Activated CD8-positive, alpha-beta memory T cell treated with anti-CD3 and anti-CD28 coated beads, Interleukin-2, amount 50 U/mL, for 1 hour (primary cell): ENCODE results near the gene CKS2.

Experiments
- DNase-seq: peaks from one replicate; pipeline ENCODE4 v3.0.0-alpha.2; 2020; ENCODE audit errors: extremely low read depth

The CKS2 gene

DNA sequence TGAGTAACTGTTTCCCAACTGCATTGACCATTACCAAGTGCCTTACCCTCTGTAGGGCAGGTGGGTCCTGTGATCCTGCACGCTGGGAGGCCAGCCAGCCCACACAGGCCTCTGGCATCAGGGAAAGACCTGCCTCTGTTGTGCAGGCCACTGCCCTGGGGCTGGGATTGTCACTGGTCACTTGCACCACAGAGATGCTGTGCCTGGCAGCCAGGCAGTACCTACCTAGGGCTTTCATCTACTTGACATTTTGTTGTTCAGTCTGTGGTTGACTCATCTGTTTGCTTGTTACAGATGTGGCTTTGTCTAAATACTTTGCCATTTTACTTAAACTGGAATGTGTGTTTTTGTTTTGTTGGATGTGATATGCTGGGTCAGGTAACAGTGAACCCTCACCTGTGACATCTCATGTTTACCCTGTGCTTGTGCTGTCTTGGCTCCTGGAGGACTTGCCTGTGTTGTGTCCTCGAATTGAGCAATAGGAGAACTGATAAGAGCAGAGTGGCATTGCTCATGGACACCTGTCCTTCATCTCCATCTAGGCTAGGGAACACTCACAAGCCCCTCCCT lies 40.1 kb downstream of the CKS2 start:
- no peak for DNase-seq

DNA sequence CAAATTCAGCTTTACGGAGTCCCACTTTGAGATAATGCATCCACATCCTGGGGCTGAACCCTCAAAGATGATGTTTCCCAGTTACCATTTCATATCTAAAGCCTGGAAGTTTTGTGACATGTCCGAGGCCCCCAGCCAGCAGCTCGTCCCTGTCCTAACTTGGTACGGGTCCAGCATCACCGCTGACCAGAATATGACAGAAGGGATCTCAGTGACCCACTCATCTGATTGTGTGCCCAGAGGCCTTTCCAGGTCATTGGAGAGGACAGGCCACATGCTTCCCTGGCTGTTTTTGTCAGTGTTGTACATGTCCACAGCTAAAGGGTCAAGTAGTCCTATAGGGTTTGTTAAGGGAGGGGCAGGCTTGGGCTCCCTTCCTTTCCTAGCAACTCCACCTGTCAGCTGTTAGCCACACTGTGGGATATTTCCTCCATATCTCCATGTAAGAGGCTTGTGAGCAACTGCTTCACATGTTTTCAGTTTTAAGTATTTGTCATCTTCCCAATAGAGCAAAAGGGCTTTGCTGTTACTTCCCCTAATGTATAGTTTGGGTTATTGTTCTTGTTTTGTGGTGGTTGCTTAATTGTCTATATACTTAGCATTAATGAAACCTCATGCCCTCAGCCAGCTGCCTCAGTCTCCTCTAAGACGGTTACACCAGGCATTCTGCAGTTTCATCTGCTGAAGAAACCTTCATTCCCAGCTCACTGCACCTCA lies 40.7 kb downstream of the CKS2 start:
- DNase-seq = no peak

DNA sequence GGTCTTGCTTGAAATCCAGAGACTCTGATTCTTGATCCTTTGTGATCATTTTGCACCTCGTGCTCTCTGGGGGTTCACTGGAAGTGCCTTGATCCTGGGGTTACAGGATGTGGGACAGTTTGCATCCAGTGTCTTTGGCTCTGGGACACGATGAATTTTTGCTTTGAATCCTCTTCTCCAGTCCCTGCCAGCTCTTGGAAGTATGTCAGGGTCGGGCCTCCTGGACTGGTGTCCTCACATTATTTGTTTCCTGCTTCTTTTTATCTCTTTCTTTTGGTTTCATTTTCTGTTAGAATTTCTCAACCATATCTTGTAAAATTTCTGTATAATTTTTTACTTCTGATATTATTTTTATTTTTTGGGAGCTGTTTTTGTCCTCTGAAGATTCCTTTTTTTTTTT lies 41.5 kb downstream of the CKS2 start:
- DNase-seq = no peak

DNA sequence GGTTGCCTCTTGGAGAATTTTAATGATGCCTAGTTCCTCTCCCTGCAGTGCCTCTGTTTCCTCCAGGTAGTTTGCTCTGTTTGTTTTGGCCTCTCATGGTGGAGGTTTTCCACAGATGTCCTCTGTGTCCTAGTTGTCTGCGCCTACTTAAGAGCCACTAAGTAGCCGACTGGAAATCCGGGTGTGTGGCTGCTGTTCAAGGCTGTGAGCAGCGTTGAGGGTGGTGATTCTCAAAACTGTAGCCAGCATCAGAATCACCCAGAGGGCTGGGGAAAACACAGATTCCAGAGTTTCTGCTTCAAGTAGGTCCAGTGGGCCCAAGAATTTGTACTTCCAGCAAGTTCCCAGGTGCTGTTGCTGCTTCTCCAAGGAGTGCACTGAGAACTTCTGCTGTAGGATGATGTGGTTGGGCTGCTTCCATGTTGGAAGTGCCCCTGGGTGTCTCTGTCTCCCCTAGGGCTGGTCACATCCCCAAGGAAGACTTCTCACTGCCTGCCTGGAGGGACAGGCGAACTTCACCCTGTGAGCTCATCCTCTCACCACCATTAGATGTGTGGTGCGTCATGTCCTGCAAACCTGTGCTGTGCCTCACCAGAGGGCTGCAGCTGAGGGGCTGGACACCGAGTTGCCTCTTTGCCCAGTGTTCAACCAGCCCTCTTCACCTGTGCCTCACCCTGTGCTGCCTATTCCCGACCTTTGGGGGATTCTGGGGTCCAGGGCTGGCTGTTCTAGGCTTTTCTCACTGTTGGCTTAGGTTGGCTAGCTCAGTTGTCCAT lies 42.1 kb downstream of the CKS2 start:
- DNase-seq = no peak

DNA sequence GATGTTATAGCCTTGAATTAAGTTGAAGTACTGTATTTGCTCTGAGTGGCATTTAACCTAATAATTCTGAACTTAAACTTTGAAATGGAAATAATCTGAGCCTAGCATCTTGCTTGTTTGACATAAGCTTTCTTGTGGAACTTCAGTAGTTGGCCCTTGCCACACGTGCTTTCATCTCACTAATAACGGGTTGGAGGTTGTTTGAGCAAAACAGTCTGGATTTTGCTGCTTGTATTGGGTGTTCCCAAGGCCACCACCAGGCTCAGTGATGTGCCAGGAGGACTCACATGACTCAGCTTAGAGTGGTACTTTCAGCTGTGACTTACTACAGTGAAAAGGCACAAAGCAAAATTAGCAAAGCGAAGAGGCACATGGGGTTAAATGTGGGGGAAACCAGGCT lies 43.0 kb downstream of the CKS2 start:
- DNase-seq = no peak

DNA sequence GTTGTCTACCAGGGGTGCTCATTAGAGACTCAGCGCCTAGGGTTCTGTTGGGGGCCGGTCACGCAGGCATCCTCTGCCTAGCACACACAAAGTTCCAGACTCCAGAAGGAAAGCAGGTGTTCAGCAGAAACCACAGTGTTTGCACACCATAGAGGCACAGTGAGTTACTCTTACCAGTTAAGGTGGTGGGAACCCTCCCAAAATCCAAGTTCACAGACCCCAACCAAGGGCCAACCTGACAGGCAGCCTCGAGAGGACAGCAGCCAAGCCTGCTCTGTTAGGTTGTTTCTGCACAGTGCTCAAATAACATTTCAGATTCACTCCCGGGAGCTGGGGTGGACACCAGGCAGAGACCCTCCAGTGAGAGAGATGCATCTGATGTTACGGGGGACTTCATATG lies 43.5 kb downstream of the CKS2 start:
- DNase-seq = no peak

DNA sequence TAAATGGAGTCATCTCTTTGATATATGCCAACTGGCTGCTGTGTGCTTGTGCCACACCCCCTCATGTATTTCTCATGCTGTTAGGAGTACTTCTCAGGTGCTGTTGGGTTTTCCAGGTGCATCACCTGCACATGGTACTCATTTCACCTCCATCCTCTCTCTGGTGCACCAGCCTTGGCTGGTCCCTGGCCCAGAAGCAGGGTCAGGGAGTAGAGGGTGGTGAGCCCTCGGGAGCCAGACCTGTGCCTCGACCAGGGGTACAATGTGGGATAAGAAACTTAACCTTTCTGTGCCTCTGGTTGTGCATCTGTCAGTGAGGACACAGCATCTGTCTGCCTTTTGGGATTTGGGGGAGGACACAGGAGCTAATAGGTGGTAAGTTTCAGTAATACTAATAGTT lies 45.8 kb downstream of the CKS2 start:
- no peak for DNase-seq

DNA sequence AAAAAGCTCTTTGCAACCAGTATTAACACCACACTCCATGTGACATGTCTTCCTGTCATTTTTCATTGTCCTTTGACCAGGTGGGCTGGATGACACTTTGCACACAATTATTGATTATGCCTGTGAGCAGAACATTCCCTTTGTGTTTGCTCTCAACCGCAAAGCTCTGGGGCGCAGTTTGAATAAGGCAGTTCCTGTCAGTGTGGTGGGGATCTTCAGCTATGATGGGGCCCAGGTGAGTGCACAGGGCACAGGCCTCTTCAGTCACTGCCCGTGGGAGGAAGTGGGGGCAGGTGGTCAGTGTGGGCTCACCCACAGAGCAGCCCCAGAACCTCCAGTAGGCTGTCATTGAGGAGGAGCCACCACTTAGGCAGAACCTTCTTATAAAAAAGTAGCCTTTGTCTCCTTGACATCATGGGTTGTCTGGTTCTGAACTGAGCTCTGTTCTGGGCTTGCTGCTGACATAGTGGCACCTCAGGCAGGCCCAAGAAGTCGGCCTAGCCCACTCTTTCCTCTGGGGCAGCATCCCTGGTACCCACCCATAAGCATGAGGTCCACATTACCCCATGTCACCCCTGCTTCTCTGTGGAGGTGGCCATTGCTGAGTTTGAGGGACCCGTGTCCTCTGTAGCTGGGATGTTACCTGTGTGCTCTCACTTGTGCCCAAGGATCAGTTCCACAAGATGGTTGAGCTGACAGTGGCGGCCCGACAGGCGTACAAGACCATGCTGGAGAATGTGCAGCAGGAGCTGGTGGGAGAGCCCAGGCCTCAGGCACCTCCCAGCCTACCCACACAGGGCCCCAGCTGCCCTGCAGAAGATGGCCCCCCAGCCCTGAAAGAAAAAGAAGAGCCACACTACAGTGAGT lies 46.6 kb downstream of the CKS2 start:
- no peak for DNase-seq

DNA sequence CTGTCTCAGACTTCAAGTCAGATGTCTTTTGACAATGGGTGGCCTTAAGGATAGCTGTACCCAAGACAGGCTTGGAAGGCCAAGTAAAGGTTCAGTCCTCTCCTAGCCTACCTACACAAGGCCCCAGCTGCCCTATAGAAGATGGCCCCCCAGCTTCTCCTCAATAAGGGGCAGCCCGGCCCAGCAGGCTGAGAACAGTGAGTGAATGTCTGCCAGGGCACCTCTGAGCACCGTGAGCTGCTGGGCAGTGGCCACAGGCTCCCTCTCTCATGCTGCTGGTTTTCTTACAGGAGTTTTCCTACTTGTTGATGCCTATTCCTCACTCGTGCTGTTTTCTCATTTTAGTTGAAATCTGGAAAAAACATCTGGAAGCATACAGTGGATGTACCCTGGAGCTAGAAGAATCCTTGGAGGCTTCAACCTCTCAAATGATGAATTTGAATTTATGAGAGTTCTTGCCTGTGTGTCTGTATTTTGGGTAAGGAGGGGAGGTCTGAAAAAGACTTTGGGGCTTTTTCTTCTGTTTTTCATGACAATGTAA lies 47.5 kb downstream of the CKS2 start:
- no peak for DNase-seq

DNA sequence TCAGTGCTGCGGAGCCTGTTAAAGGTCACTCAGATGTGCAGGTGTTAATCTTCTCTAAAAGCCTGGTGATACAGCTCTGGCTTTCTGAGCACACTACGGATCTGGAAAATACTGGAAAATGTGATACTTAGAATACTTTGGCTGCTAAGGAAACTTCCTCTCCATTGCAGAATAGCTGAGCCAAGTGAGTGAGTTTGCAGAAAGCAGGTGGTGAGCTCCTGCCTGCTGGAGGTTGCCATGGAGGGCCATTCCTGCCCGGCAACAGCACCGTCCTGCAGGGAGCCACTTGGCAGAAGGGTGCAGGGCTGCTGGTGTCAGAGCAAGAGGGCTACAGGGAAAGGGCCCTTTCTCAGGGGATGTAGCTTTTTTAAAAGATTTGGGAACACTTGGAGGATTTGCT lies 48.0 kb downstream of the CKS2 start:
- no peak for DNase-seq

DNA sequence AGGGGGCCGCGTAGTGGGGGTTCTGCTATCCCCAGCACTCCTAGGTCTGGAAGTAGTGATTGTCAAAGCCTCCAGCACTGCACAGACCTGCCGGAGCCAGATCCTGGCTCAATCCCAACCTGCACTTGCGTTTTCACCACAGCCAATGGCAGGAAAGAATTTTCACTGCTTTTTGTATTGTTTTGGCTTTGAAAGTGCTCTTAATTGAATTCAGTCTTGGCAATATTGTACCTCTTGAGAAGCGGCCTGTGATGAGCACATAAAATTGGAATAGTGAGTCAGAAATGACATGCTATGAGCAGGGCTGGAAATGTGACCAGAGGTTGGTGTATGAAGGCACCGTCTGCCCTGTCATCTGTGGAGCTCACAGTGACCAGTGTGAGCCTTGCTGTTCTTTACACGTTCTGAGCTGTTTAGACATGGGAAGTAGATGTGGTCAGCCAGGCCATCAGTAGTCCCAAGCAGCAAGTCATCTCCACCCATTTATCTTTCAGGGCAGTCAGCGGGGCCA lies 48.8 kb downstream of the CKS2 start:
- no peak for DNase-seq

DNA sequence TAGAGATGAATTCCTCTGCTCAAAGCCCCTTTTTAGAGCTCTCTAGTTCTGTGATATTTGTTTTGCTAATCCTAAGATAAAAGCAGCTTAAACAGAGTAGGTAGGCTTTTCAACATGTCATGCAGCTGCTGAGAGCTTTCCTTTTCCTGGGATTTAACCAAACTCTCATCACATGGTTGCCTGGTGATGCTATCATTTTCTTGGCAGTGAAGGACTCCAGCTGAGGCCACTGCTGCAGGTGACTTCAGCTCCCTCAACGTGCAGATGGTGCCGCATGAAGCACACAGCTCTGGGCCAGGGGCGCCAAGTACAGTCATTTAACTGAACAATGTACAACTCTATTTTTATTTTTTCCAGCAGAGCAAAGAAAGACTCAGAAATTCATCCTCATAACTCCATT lies 49.5 kb downstream of the CKS2 start:
- no peak for DNase-seq

DNA sequence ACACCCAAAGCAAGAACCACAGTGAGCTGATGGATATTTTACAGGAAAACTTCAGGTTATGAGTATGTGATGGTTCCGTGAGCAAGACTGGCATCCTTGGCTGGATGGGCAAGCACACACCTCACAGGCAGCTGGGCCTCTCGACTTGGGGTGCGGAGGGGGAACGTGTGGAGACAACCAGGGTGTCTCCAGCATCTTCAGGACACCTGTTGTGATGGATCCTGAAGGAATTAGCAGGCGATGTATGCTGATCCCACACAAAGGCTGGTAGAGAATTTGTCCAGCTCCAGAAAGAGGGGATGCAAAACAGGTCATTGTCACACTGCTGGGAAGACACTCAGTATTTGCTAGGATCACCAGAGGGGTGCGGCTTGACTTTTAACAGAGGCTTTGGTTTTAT lies 50.0 kb downstream of the CKS2 start:
- no peak for DNase-seq

DNA sequence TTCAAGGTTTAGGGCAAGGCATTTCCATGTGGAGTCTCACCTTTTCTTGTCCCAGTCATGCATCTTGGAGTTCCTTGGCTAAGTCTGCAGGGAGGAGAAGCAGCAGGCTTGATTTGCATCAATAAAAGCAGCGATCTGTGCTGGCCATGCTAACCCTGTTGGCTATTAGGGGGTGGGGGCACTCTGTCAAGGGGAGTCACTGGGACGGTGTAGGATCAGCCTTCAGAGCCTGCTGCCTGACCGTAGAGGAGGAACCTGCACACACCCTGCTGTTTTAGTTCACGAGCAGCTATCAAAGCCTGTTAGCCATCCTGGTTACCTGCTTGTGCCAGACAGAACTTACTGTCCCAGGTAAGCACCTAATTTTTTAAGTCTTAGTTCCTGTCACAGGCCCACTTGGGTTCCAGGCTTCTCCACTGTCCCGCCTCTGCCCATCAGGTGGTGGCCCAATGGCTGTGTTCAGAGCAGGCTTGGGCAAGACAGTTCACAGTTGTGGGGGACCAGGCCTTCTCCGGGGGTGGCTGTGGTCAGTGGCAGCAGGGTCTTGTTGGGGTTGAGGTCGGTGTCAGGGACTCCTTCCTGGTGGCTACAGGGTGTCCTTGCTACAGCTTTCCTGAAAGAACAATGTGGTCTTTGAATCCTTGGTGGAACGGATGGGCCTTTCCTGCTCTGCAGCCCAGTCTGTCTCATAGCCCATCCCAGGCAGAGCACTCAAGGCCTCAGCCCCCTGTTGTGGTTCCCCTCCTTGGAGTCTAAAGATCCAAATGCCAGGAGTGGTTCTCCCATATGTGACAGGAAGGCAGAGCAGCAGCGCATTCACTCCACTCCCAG lies 51.0 kb downstream of the CKS2 start:
- no peak for DNase-seq

DNA sequence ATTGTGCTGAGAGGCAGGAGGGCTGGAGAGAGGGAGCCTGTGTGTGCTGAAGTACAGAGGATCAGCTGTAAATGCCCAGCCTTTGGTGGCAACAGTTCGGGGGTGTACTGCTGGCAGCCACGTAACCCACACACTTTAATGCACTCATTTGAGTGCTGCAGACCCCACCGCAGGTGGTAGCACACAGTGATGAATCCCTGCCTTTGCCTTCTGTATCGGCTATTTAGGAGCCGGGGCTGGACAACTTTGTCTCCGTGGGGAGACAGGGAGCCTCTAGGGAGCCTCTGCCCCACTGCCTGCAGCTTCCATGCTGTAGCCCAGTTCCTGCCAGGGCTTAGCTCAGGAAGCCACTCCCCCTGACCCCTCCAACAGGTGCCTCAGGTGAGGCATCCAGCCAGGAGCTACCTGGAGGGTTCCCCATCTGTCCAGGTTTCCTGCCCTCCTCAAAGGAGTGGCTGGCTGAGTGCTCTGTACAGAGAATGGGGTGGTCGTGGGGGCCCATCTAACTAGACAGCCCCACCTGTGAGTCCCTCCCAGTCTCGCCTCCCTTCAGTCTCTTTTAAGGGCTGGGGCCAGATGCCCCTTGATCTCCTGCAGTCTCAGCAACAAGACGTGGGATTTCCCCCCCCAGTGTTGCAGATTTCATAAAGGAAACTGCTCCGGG lies 51.8 kb downstream of the CKS2 start:
- no peak for DNase-seq

DNA sequence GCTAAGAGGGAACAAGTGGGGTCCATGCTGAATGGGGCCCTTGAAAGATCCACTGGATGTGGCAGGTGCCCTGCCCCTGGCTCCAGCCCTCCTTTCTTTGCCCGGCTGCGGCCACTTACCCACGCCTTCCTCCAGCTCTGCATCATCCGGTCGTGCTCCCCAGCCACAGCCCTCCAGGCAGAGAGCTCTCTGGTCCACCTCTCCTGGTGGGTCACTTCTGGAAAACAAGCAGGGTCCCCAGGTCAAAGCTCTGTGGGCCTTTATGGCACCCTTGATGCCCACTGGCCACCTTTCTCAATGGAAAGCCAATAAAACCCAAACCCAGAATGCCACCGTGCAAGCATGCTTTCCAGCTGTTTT lies 52.3 kb downstream of the CKS2 start:
- no peak for DNase-seq

DNA sequence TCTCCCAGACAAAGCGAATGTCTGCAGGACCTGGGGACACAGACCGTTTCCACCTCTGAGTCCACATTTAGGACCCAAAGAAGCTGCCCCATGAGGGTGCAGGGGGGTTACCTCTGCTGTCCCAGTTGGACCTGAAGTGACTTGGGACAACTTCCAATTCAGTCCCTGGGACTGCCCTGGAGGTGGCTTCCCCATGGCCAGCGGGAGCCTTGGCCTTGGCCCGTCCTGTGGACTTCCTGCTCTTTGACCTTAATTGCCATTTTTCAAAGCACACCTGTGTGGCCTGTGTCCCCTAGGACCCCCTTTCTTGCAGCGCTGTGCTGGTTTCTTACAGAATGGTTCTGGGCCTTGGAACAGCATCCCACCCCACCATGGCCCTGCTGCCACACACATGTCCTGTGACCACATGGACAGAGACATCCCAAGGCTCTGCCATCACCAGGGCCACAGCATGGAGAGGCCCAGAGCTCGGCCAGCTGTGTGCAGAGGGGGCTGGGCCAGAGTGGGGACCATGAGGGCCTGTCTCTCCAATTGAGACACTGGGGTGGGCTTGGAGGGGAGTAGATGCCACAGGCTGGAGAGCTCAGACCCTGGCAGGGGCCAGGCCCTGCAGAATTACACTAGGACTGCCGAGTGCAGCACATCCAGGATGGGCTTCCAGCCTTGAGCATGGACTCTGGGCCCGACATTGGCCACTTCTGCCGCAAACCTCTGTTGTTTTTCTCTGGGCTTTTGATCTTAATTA lies 53.1 kb downstream of the CKS2 start:
- DNase-seq = no peak

DNA sequence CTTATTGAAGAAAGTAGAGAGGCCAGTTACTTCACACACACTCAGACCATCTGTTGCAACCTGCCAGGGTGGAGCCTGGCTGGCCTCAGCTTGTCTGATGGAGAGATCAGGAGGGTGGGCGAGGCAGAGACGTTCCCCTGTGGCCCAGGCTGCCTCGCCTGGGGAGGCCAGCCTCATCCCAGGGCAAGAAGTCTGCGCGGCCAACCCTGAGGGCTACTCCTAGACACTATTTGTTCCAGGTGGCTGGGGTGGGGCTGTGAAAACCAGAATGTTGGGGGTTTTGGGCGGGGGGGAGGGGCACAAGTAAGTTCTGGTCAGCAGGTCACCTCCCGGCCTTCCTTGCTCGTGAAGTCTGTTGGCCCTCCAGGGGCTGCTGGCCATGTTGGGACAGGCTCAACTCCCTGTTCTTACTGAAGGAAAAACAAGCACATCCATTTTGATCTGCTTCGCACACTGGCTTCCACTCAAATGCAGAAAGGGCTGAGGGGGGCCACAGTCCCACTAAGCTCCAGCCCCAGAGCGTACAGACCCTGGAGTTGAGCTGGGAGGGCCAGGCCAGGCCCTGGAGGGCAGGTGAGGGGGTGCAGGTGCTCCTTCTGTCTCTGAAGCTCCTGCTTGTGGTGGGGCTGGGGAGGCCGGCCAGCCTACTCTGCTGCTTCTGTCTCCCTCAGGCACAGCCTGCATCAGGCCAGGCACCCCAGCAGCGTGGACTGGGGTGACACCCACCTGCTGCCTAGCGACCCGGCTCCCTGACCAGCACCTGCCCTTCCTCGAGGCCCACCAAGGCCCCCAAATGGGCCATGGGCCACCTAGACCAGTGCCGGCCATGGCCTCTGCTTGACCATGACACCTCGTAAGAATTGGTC lies 53.9 kb downstream of the CKS2 start:
- DNase-seq = no peak

DNA sequence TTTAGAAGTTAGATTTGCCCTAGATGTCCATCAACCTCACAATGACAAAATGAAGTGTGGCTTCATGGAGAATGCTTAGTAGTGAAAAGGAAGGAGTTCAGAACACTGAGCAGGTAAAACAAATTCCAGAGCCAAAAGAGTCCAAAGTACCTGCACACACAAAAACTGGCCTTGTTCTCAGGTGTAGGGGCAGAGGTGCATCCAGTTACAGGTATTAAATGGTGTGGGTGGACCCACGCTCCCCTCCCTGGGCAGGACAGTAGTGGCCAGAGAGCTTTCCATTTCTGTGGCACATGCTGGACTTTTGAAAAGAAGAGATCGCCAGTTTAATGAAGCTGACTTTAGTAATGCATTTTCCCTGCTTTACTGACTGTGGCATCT lies 54.5 kb downstream of the CKS2 start:
- DNase-seq = no peak
